ENCODE results near the gene SLC6A3.
"Not testable (repeated sequence)": the region's sequence is repeated elsewhere in the genome, so short reads cannot be mapped to it uniquely, and the experiment has no call there.

Gene SLC6A3

GRCh38 chr5:1362242-1363015 is 82.8 kb downstream of the SLC6A3 start:
- peaks cover 26% of the 10 kb centered on the region; the same call in 1 of the 2 replicates for H3K27me3 ChIP-seq (ENCODE audit: control insufficient read depth, insufficient read depth, low read length)
- H3K36me3 ChIP-seq (ENCODE audit: control insufficient read depth, insufficient read depth, low read length) = no peaks in the 10 kb centered on the region
- H3K9me3 ChIP-seq (ENCODE audit: control insufficient read depth, insufficient read depth, low read depth, low read length) = no peaks in the 10 kb centered on the region
- no peak overlapping the region for H3K4me3 ChIP-seq (ENCODE audit: low read depth, low read length)
- H3K27ac ChIP-seq (ENCODE audit: low read depth, low read length) = no peak overlapping the region
- no peak overlapping the region for H3K9ac ChIP-seq (ENCODE audit: low read length)
- H3K4me1 ChIP-seq (ENCODE audit: control insufficient read depth, insufficient read depth, low read length) = no peaks in the 10 kb centered on the region; the same call in 1 of the 2 replicates

- H3K27me3 ChIP-seq (ENCODE audit: control insufficient read depth, insufficient read depth, low read length) = peaks cover 21% of the 10 kb centered on the region; the same call in 1 of the 2 replicates
- H3K4me1 ChIP-seq (ENCODE audit: control insufficient read depth, insufficient read depth, low read length) = no peaks in the 10 kb centered on the region; the same call in 1 of the 2 replicates
- H3K4me3 ChIP-seq (ENCODE audit: low read depth, low read length) = no peak overlapping the region
- no peaks in the 10 kb centered on the region for H3K9me3 ChIP-seq (ENCODE audit: control insufficient read depth, insufficient read depth, low read depth, low read length)
- no peaks in the 10 kb centered on the region for H3K36me3 ChIP-seq (ENCODE audit: control insufficient read depth, insufficient read depth, low read length)
- H3K9ac ChIP-seq (ENCODE audit: low read length) = no peak overlapping the region
- H3K27ac ChIP-seq (ENCODE audit: low read depth, low read length) = no peak overlapping the region
Observed at GRCh38 chr5:1360861-1361260, 84.4 kb downstream of the SLC6A3 start.

- H3K9ac ChIP-seq (ENCODE audit: low read length); H3K9me3 ChIP-seq (ENCODE audit: control insufficient read depth, insufficient read depth, low read depth, low read length); H3K4me3 ChIP-seq (ENCODE audit: low read depth, low read length); H3K4me1 ChIP-seq (ENCODE audit: control insufficient read depth, insufficient read depth, low read length); H3K36me3 ChIP-seq (ENCODE audit: control insufficient read depth, insufficient read depth, low read length); H3K27ac ChIP-seq (ENCODE audit: low read depth, low read length): not testable (repeated sequence)
- peaks cover 21% of the 10 kb centered on the region; the same call in 1 of the 2 replicates for H3K27me3 ChIP-seq (ENCODE audit: control insufficient read depth, insufficient read depth, low read length)
Observed at GRCh38 chr5:1360367-1360766, 84.9 kb downstream of the SLC6A3 start.

- no peak overlapping the region for H3K4me3 ChIP-seq (ENCODE audit: low read depth, low read length)
- no peaks in the 10 kb centered on the region for H3K36me3 ChIP-seq (ENCODE audit: control insufficient read depth, insufficient read depth, low read length)
- no peaks in the 10 kb centered on the region for H3K9me3 ChIP-seq (ENCODE audit: control insufficient read depth, insufficient read depth, low read depth, low read length)
- no peak overlapping the region for H3K9ac ChIP-seq (ENCODE audit: low read length)
- H3K27ac ChIP-seq (ENCODE audit: low read depth, low read length) = no peak overlapping the region
- no peaks in the 10 kb centered on the region; the same call in 1 of the 2 replicates for H3K4me1 ChIP-seq (ENCODE audit: control insufficient read depth, insufficient read depth, low read length)
- peaks cover 21% of the 10 kb centered on the region; the same call in 1 of the 2 replicates for H3K27me3 ChIP-seq (ENCODE audit: control insufficient read depth, insufficient read depth, low read length)
Observed at GRCh38 chr5:1359713-1360112, 85.5 kb downstream of the SLC6A3 start.

GRCh38 chr5:1359031-1359645 is 86.1 kb downstream of the SLC6A3 start:
- H3K9me3 ChIP-seq (ENCODE audit: control insufficient read depth, insufficient read depth, low read depth, low read length) = no peaks in the 10 kb centered on the region
- peaks cover 17% of the 10 kb centered on the region; the same call in 1 of the 2 replicates for H3K27me3 ChIP-seq (ENCODE audit: control insufficient read depth, insufficient read depth, low read length)
- H3K4me1 ChIP-seq (ENCODE audit: control insufficient read depth, insufficient read depth, low read length) = no peaks in the 10 kb centered on the region; the same call in 1 of the 2 replicates

GRCh38 chr5:1358726-1359025 is 86.6 kb downstream of the SLC6A3 start:
- Histone ChIP-seq H3K36me3 (ENCODE audit: control insufficient read depth, insufficient read depth, low read length) (no peaks in the 10 kb centered on the region), H3K9ac (ENCODE audit: low read length) (no peak overlapping the region), H3K27me3 (ENCODE audit: control insufficient read depth, insufficient read depth, low read length) (peaks cover 12% of the 10 kb centered on the region; the same call in 1 of the 2 replicates), H3K27ac (ENCODE audit: low read depth, low read length) (no peak overlapping the region), H3K4me3 (ENCODE audit: low read depth, low read length) (no peak overlapping the region), H3K4me1 (ENCODE audit: control insufficient read depth, insufficient read depth, low read length) (no peaks in the 10 kb centered on the region; the same call in 1 of the 2 replicates), H3K9me3 (ENCODE audit: control insufficient read depth, insufficient read depth, low read depth, low read length) (no peaks in the 10 kb centered on the region)

More at GRCh38 chr5:1359031-1359645, 86.1 kb downstream of the SLC6A3 start:
- no peaks in the 10 kb centered on the region for H3K36me3 ChIP-seq (ENCODE audit: control insufficient read depth, insufficient read depth, low read length)
- no peak overlapping the region for H3K9ac ChIP-seq (ENCODE audit: low read length)
- H3K27ac ChIP-seq (ENCODE audit: low read depth, low read length) = no peak overlapping the region
- no peak overlapping the region for H3K4me3 ChIP-seq (ENCODE audit: low read depth, low read length)

- Histone ChIP-seq H3K27me3 (ENCODE audit: control insufficient read depth, insufficient read depth, low read length) (peaks cover 8% of the 10 kb centered on the region; the same call in 1 of the 2 replicates), H3K36me3 (ENCODE audit: control insufficient read depth, insufficient read depth, low read length) (no peaks in the 10 kb centered on the region)
Observed at GRCh38 chr5:1357946-1358725, 87.1 kb downstream of the SLC6A3 start.

GRCh38 chr5:1356873-1357787 is 88.1 kb downstream of the SLC6A3 start:
- H3K27me3 ChIP-seq (ENCODE audit: control insufficient read depth, insufficient read depth, low read length) = peaks cover 4% of the 10 kb centered on the region; the same call in 1 of the 2 replicates
- no peak overlapping the region for H3K9ac ChIP-seq (ENCODE audit: low read length)
- H3K4me1 ChIP-seq (ENCODE audit: control insufficient read depth, insufficient read depth, low read length) = no peaks in the 10 kb centered on the region; the same call in 1 of the 2 replicates
- H3K36me3 ChIP-seq (ENCODE audit: control insufficient read depth, insufficient read depth, low read length) = no peaks in the 10 kb centered on the region
- H3K27ac ChIP-seq (ENCODE audit: low read depth, low read length) = no peak overlapping the region
- no peak overlapping the region for H3K4me3 ChIP-seq (ENCODE audit: low read depth, low read length)
- H3K9me3 ChIP-seq (ENCODE audit: control insufficient read depth, insufficient read depth, low read depth, low read length) = no peaks in the 10 kb centered on the region

More at GRCh38 chr5:1357946-1358725, 87.1 kb downstream of the SLC6A3 start:
- Histone ChIP-seq H3K27ac (ENCODE audit: low read depth, low read length) (no peak overlapping the region), H3K9me3 (ENCODE audit: control insufficient read depth, insufficient read depth, low read depth, low read length) (no peaks in the 10 kb centered on the region), H3K4me3 (ENCODE audit: low read depth, low read length) (no peak overlapping the region), H3K9ac (ENCODE audit: low read length) (no peak overlapping the region), H3K4me1 (ENCODE audit: control insufficient read depth, insufficient read depth, low read length) (no peaks in the 10 kb centered on the region; the same call in 1 of the 2 replicates)

GRCh38 chr5:1354576-1354975 is 90.7 kb downstream of the SLC6A3 start:
- no peaks in the 10 kb centered on the region for H3K9me3 ChIP-seq (ENCODE audit: control insufficient read depth, insufficient read depth, low read depth, low read length)
- H3K36me3 ChIP-seq (ENCODE audit: control insufficient read depth, insufficient read depth, low read length) = no peaks in the 10 kb centered on the region
- no peaks in the 10 kb centered on the region for H3K27me3 ChIP-seq (ENCODE audit: control insufficient read depth, insufficient read depth, low read length)
- no peak overlapping the region for H3K4me3 ChIP-seq (ENCODE audit: low read depth, low read length)
- H3K4me1 ChIP-seq (ENCODE audit: control insufficient read depth, insufficient read depth, low read length) = no peaks in the 10 kb centered on the region; the same call in 1 of the 2 replicates
- H3K27ac ChIP-seq (ENCODE audit: low read depth, low read length) = no peak overlapping the region
- no peak overlapping the region for H3K9ac ChIP-seq (ENCODE audit: low read length)
